GM12873 (cell line): Measurements from ENCODE around the gene TGFBR1.

Experiments used
- CTCF ChIP-seq: IDR thresholded peaks from 2 replicates; pipeline ENCODE4 v1.5.1; 2012; ENCODE audit warnings: low read depth, mild to moderate bottlenecking, moderate library complexity, low read length, control low read depth; ENCODE audit not compliant: insufficient read depth; ENCODE audit errors: missing control alignments

TGFBR1 gene

GRCh38 chr9:99150451-99151171 is 45.7 kb downstream of the TGFBR1 start:
- no peak for TF ChIP-seq CTCF

GRCh38 chr9:99154356-99154755 is 49.4 kb downstream of the TGFBR1 start:
- no peak for TF ChIP-seq CTCF

GRCh38 chr9:99155736-99156135 is 50.8 kb downstream of the TGFBR1 start:
- TF ChIP-seq CTCF, result no peak

GRCh38 chr9:99158629-99159028 is 53.7 kb downstream of the TGFBR1 start:
- no peak for TF ChIP-seq CTCF

- TF ChIP-seq CTCF, result no peak
These were observed 55.3 kb downstream of the TGFBR1 start for GRCh38 chr9:99160173-99160572.

- peak; percentile 51 for TF ChIP-seq CTCF
These were observed 57.9 kb downstream of the TGFBR1 start for GRCh38 chr9:99162759-99163364.

GRCh38 chr9:99166149-99166548 is 61.2 kb downstream of the TGFBR1 start:
- no peak for TF ChIP-seq CTCF
